Bone marrow (tissue), 2 donors: ENCODE results near the gene KRTAP10-12.

Experiments
- DNase-seq, 2 donors: peaks; one replicate each; lab custom pipeline; 2025; lab: John Stamatoyannopoulos, UW

The KRTAP10-12 gene

GRCh38 chr21:44699502-44700001, 2.6 kb downstream of the KRTAP10-12 start:
- DNase-seq = no peak

GRCh38 chr21:44700101-44701022, 3.4 kb downstream of the KRTAP10-12 start:
- DNase-seq = no peak

GRCh38 chr21:44701023-44701400, 4.0 kb downstream of the KRTAP10-12 start:
- DNase-seq = no peak

DNA sequence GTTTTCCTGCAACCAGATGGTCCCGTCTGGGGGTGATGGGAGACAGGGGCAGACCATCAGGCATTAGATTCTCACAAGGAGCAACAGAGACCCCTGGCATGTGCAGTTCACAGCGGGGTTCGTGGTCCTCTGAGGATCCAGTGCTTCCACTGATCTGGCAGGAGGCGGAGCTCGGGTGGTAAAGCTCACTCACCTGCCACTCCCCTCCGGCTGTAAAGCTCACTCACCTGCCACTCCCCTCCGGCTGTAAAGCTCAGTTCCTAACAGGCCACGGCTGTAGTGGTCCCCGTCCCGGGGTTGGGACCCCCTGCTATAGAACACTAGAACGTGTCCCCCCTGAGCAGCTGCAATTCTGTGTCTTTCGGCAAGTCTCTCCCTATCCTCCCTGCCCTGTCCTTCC, 4.6 kb downstream of the KRTAP10-12 start:
- no peak for DNase-seq

- no peak for DNase-seq
Observed at GRCh38 chr21:44702111-44702972, 5.4 kb downstream of the KRTAP10-12 start.

DNA sequence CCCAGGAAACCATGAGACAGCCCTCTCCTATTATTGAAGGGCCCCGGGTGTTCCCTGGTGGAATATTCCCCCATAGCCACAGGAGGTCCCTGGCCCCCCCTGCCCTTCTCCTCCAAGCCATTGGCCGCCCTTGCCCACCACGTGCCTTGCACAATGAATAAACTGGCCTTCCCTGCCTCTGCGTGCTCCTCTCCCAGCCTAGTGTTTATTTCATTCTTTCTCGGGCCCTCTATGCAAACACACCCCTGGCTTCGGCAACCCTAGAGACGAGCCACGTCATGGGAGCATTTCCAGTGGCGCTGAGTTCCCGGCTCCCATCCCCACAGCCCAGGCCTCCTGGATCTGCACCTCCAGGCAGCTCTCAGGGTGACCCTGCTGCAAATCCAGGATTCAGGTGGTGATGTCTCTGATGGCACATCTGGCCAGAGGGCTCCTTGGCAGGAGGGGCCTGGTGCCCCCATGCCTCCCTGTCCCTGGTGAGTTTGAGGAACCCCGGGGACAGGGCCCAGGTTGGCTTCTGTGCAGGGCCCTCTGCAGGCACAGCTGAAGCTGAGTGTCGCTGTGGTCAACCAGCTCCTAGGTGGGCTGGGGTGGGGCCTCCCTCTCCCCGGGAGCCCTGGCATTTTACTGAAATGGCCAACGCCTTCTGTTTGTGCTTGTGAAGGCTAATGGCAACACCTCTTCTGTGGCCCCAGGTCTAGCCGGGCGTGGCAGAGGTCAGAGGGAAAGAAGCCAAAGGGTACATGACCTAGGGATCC, 6.2 kb downstream of the KRTAP10-12 start:
- no peak for DNase-seq

GRCh38 chr21:44703731-44704635, 7.0 kb downstream of the KRTAP10-12 start:
- no peak for DNase-seq

DNA sequence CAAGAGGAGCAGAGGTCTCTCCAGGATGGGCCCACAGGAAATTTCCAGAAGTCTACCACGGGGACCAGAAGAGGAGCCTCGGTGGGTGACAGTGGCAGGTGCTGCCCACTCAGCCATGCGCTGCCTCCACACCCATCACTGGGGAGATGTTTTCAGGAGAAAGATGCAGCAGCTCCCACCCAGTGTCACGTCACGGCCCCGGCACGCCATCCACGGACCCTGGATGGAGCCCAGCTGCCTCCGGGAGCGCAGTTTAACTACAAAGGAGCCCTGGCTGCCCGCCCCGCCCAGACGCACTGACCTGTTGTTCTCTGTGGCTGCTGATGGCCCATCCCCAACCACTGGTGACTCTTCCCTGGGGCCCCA, 7.6 kb downstream of the KRTAP10-12 start:
- DNase-seq = no peak

GRCh38 chr21:44706026-44706705, 9.2 kb downstream of the KRTAP10-12 start:
- DNase-seq = no peak

GRCh38 chr21:44706706-44707581, 10.0 kb downstream of the KRTAP10-12 start:
- no peak for DNase-seq

GRCh38 chr21:44708213-44708865, 11.4 kb downstream of the KRTAP10-12 start:
- DNase-seq = no peak

DNA sequence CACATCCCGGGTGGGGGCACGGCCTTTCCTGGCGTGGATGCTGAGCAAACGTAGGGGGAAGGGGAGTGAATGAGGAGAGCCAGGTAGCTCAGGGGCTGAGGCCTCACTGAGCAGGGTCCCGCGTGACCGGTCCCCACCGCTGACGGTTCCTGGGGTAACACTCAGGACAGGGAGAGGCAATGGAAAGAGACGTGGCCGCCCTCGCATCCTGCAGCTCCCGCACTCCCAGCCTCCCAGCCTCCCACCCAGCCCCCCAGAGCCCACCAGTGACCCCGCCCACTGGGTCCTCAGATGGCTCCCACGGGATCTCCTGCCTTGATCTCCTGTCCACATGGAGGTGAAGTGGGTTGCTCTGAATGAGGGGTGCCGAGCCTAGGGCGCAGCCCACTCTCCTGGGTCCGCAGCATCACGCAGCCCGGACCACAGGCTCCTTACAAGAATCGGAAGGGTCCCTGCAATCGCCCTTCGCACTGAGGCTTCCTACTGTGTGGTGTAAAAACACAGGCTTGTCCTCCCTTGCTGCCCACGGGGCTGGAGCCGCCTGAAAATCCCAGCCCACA, 12.0 kb downstream of the KRTAP10-12 start:
- no peak for DNase-seq

DNA sequence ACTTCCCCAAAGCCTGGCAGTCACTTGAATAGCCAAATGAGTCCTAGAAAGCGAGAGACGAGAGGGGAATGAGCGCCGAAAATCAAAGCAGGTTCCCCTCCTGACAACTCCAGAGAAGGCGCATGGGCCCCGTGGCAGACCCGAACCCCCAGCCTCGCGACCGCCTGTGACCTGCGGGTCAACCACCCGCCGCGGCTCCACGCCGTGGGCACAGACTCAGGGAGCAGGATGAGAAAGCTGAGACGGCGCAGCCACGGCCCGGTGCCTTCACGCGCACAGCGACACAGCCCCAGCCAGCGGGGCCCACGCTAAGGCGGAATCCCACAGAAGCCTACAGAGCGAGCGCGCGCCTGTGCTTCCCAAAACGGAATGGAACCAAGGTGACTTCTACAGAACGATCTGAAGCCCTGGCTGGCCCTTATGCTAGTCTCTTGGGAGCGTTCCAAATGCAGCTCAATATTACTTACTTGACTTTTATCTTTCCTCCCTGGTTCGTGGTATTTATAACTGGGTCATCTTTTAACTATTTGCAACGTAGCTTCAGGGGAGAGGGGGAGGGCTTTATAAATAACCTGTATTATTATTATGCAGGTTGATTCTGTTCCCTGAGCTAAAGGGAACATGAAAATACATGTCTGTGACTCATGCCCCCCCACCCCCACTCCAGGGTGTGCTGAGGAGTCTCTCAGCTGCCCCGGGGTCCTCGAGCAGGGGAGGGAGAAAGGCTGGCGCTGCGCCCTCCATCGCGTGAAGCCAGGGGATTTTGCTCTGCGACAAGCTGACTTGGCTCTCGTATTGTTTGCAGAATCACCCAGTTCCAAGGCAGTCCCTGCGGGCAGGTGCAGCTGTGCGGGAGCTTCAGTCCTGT, 12.7 kb downstream of the KRTAP10-12 start:
- DNase-seq = no peak

GRCh38 chr21:44710294-44710665, 13.3 kb downstream of the KRTAP10-12 start:
- no peak for DNase-seq

GRCh38 chr21:44710756-44711326, 13.9 kb downstream of the KRTAP10-12 start:
- no peak for DNase-seq

- no peak for DNase-seq
Observed at GRCh38 chr21:44711327-44712202, 14.6 kb downstream of the KRTAP10-12 start, which contains the start of gene TSPEAR. TSPEAR (minus strand) TSS chr21:44711572; CDS start chr21:44711514, 58 bp downstream.
